OCI-M2 (cell line): ENCODE data around the gene ZNF628.

Source experiments
- DNase-seq: peaks from one replicate; lab custom pipeline; 2025; ENCODE audit not compliant: unreplicated experiment; lab: John Stamatoyannopoulos, UW

Gene ZNF628

DNA sequence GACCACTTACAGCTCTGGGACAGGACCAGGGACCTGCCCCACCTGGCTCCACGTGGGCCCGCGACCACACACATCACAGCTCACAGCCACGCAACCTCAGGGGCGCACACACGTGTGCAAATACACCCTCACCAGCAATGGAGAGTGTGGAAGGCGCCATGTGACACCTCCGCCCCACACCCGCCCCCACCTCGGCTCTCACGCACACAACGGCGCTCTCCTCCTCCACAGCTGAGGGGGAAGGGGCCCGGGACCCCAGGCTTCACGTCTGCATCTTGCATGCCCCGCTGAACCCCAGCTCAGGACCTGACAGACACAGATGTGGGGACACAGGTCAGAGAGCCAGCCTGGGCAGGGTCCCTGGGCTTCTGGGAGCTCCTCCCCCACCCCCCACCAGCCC, 26.9 kb upstream of the ZNF628 start:
- DNase-seq, result no peak

DNA sequence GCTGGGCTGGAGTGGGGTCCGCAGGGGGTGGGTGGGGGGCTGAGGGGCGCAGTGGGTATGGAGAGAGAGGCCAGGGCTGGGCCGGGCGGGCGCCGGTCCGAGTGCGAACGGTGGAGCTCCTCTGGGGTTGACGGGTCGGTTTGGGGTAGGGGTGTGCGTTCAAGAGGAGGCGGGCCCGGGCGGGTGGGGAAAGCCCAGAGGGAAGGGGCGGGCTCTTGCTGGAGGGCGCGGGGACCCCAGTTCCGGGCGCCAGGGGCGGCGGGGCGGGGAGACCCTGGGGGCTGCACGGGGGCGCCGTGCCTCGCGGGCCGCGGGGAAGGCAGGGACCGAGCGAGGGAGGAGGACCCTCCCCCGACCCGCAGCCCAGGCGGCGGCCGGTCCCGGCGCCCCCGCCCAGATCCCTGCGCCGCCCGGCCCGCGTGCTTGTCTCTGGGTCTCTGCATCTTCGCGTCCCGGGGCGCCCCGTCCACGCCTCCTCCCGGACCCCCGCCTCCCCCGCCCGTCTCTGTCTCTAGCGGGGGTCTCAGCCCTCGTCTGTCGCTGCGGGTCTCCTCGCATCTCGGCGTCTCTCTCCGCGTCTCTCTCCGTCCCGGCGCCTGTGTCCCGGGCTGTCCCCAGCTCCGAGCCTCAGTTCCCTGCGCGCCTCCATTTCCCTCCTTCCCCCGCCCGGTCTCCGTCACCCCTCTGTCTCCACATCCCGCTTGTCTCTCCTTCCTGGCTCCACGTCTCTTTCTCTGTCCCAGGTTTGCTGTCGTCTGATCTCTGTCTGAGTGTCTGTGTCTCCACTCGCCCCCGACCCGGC, 25.1 kb upstream of the ZNF628 start:
- no peak for DNase-seq

DNA sequence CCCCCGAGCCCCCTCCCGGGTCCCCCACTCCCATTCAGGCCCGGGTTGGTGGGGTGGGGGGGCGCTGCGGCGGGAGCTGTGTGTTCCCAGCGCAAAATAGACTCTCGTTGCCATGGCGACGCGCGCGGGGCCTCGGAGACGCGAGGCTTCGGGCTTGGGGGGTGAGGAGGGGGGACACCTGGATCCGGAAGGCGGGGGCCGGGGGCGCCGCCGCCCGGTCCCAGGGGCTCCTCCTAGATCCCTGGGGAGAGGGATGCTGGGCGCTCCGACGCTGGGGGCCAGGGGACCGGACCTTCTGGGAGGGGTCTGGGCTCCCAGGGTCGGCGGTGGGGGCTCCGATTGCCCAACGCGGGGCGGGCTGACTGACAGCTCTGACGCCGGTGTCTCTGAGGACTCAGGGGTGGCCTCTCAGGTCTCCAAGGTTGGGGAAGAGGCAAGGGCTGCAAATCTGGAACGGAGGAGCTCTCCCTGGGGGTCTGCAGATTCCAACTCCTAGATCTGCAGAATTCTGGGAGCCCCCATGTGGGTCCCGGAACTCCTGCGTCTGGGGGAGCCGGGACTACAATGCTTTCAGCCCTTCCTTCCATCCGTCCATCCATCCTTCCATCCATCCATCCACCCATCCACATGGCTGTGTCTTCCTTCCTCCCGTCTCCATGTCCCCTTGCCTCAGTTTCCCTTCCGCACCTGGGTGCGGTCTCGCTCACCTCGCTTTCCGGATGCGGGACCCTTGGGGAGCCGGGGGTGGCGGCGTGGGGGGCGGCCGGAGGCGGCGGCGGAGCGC, 24.3 kb upstream of the ZNF628 start:
- no peak for DNase-seq

DNA sequence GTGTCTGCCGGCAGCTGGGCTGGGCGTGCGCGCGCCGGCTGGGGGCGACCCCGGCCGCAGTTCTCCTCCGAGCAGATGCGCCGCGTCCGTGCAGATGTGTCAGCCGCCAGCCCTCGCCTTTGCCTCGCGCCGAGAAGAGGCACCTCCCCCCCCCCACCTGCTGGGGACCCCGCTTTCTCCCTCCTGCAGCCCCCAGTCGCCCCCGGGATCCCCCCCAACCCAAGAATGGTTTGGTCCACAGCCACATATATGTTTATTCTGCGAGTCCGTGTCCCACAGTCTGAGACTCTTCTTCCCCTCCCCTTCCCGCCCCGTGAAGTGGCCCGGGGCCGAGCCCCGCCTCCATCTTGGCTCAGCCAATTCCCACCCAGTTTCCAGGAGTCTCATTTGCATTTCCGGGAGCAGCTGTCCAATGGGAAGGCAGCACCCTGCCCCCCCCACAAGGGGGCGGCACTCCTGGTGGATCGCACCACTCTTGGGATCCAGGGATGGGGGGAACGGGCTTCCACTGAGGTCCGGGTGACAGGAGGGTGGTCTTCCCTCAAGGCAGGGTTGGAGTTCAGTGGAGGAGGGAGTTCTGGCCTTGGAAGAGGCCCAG, 23.6 kb upstream of the ZNF628 start:
- no peak for DNase-seq

DNA sequence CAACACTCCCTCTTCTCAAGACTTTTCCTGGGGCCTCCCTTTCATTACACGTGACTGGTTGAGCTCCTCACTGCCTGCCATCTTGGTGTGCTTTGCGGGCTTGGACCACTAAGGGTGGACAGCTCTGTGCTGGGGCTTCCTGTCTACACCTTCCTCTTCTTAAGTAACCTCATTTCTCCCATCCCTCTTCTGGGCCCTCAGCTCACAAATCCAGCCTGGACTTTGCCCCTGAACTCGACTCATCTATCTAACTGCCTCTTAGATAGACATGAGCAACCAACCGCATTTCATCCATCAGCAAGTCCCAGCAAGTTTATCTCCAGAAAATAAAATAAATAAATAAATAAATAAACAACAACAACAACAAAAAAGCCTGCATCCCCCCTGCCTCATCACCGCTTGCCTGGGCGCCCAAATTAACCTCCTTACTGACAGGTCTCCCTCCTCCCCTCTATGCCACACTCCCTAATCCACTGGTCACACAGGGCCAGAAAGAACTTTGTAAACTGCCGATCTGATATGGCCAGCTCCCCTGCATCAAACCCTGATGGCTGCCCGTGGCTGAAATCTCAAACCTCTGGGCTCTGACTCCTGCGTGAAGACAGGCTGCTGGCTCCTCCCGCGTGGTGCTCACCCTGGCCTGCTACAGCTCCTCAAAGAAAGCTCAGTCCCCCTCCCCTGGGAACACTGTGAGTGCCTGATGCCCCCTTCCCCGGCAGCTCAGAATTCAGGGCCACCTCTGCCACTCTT, 22.7 kb upstream of the ZNF628 start:
- DNase-seq, result no peak

DNA sequence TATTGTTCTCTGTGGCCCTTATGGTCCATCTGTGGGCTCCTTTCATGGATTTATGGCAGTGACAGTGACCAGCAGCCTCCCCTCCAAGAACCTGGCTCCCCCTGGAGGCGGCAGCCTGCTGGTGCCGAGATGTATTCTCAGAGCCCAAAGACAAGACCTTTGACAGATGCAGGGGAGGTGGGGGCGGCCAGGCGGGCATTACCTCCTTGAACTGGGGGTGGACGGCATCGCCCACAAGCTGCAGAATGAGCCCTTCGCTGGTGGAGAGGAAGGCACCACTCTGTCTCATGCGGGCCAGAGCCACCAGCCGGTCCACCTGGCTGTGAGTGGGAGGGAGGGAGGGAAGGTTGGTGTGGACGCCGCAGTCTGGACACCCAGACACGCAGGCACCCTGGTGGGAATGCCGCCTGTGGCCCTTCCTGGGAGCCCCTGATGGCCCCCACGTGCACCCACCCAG, 21.6 kb upstream of the ZNF628 start:
- DNase-seq, result no peak

DNA sequence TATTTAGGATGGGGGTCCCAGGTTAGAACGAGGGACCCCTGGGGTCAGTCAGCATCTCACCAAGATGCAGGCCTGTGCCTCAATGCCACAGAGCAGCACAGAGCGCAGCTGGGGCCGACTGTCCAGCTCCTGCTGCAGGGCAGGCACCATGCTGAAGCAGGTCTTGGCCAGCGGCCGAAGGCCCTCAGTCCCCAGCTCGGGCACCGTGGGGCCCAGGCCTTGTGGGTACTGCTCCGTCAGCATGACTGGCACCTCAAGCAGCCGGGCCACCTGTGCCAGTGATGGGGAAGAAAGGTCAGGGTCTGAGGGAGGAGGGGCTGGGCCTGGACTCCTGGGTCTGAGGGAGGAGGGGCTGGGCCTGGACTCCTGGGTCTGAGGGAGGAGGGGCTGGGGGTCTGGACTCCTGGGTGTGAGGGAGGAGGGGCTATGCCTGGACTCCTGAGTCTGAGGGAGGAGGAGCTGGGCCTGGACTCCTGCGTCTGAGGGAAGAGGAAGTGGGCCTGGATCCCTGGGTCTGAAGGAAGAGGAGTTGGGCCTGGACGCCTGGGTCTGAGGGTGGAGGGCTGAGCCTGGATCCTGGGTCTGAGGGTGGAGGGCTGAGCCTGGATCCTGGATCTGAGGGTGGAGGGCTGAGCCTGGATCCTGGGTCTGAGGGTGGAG, 20.7 kb upstream of the ZNF628 start:
- DNase-seq, result no peak

DNA sequence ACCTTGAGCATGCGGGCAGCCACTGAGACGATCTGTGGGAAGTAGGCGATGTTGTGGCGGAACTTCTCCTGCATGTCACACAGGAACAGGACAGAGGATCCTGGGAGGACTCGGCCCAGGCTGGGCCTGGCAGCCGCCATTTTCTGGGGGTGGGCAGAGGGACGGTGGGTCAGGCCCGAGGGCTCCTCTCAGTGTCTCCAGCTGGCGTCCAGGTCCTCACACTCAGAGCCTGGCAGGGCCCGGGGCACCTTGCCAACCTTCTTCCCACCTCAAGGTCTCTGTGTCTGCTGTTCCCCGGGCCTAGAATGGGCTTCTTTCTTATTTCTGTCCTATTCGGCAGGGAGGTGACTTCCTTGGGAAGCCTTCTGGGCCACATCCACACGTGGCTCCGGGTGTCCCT, 20.1 kb upstream of the ZNF628 start:
- no peak for DNase-seq

DNA sequence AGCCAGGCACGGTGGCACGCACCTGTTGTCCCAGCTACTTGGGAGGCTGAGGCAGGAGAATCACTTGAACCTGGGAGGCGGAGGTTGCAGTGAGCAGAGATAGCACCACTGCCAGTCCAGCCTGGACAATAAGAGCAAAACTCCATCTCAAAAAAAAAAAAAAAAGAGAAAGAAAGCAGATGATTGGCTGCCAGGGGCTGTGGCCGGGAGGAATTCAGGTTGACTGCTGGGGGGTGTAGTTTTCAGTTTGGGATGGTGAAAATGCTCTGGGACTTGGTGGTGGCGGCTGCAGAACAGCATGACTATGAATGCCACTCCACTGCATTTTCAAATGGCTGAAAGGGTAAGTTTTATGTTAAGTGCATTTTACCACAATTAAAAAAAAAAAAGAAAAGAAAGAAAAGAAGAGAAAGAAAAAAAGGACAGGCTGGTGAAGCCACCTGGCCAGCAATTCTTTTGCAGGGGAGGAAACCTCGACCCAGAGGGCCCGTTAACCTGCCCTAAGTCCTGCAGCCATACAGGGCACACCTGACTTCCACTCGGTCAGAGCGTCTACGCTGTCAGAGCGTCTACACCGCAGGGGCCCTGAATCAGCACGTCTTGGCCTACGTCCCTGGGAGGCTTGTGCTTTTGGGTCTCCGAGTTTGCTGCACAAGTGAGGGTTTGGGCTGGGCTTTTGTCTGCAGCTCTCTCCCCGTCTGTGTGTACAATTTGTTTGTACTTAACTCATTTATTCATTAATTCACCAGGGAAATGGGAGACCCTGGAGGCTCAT, 18.5 kb upstream of the ZNF628 start:
- DNase-seq, result no peak

DNA sequence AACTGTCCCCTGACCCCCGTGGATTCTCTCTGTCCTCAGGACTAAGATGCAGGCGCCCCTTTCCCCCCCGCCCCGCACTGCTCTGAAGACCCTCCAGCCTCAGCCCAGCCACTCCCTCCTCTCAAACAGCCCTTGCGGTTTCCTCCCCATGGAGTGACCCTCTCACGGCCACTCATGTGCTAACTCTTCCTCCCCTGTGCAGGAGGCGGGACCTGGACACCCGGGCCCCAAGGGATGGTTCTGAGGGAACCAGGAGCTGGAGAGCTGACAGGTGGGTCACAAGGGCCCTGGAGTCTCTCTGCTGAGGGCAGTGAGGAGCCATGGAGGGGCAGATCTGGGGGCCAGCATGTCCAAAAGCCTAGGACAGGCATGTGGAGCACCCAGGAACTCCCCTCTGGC, 16.9 kb upstream of the ZNF628 start:
- no peak for DNase-seq

DNA sequence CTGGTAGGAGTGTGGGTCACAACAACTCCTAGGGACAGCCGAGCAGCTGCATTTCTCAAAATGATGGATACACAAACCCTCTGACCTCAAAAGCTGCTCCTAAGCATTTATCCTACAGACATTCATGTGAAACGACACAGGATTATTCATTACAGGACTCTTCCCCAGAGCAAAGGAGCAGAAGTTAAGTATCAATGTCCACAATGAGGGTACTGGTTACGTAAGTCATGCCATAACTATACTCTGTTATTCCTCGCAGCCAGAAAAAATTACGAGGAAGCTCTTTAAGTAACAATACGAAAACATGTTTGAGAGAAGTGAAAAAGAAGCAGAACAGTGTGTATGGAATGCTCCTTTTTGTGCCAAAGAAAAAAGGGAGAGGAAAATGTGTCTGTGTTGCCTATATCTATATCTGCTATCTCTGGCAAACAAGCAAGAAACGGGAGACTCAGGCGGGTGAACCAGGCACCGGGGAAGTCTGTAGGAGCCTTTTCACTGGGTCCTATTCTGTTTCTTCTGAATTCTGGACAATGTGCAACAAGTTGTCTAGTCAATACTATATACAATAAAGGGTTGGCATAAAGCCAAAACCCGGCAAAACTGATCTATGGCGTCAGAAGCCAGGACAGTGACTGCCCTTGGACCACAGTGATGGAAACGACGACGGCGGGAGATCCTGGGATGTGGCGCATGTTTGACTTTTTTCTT, 16.3 kb upstream of the ZNF628 start:
- DNase-seq, result no peak

DNA sequence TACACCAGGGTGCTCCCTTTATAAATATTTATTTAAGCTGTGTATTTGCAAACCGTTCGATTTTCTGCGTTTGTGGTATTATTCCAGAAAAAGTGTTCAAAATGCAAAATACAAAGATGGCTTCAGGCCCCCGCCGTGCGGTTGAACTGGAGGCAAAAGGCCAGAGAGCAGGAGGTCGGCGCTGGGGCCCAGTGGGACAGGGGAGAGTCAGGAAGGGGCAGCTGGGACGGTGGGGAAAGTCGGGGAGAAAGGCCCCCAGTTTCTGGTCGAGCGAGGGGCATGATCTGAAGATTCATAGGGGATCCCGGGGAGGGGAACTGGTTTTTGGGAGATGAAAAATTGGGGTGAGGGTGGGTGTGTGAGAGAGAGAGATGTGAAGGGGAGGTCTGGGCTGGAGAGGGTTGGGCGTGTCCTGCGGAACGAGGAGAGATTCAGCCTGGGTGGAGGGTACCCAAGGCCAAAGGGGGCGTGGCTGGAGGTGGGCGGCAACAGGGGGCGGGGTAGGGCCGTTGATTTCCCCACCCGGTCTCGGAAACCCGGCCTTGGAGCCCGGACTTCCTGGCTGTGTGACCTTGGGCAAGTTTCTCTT, 15.7 kb upstream of the ZNF628 start:
- DNase-seq, result peak; percentile 36

DNA sequence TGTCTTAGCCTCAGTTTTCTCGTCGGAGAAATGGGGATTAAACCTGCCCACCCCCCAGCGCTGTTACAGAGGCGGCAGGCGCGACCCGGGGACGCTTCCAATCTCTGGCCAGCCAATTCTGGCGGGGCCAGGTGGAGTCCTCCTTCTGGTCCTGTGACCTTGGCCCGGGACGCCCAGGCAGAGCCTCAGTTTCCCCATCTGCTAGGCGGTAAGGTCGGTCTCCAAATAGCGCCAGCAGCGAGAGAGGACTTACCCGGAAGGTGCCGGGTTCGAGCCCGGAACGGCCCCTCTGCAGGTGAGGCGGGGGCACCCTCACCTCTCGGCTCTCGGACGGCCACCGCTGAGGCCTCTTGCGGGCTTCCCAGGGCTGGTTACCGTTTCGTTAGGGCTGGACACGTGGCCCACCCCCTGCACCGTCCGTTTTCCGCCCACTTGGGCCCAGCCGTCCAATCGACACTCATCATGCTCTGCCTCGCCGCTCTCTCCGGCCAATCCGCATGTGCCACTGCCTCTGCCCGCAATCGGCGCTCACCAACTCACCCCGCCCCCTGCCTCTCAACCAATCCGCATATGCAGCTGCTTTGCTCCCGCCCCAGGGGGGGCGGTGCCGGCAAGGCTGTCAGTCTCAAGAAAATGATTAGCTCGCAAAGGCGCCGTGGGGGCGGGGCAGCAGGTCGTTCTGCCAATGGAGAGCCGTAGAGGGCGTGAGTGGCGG, 15.0 kb upstream of the ZNF628 start, which contains the start of gene ISOC2:
Gene ISOC2 (minus strand): TSS at position 384 of the 715 bp plus-strand sequence. CDS start 5,156 bp downstream, outside the sequence.
- DNase-seq, result peak; percentile 97

DNA sequence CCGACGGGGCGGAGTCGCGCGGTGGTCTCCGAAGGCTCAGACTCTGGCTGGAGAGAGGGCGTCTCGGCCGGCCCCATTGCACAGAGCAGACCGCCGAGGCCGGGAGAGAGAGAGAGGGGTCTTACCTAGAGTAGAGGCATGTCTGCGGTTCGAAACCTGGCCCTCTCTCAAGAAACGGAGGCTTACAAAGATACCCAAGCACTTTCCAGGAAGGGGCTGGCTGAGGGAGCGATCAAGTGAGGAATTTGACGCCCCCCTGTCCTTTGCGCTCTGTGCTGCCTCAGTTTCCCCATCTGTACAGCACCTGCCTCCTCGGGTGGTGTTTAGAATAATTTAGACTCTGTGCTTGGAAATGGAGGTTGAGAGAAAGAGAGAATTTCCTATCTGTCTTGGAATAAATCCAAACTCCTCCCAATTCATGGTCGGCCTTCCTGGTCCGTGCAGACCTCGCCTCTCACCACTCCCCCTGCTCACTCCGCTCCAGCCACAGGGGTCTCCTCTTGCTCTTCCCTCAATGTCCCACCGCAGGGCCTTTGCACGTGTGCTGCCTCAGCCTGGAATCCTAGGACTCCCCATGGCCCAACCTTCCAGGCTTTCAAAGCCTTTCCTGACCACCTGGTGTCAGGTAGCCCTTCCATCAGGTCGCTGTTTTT, 14.3 kb upstream of the ZNF628 start:
- DNase-seq, result no peak

DNA sequence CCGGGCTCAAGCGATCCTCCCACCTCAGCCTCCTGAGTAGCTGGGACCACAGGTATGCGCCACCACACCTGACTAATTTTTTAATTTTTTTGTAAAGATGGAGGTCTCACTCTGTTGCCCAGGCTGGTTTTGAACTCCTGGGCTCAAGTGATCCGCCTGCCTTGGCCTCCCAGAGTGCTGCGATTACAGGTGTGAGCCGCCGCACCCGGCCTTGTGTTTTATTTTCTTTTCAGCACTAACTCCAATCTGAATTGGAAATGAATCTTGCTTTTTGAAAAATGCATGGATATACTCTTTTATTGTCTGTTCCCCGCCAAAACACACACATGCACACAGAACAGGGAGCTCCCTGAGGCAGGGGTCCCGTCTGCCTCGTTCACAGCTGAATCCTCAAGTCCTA, 13.7 kb upstream of the ZNF628 start:
- no peak for DNase-seq

DNA sequence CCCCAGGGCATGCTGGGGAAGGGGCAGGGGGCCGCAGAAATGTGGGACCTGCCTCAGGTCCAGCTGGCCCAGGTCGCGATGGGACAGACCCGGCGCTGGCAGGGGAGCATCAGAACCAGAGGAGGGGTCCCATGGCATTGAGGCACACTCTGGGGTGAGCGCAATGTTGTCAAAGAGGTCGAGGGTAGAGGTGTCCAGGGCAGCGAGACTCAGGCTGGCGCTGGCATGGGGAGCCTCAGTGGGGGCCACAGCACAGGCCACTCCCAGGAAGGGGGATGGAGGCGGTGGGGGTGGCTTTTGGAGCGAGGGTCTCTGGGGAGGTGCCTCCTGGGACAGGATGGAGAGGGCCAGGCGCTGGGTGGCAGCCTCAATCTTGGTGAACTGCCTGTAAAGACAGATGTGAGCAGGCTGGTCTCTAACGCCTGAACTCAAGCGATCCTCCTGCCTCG, 12.8 kb upstream of the ZNF628 start:
- no peak for DNase-seq

DNA sequence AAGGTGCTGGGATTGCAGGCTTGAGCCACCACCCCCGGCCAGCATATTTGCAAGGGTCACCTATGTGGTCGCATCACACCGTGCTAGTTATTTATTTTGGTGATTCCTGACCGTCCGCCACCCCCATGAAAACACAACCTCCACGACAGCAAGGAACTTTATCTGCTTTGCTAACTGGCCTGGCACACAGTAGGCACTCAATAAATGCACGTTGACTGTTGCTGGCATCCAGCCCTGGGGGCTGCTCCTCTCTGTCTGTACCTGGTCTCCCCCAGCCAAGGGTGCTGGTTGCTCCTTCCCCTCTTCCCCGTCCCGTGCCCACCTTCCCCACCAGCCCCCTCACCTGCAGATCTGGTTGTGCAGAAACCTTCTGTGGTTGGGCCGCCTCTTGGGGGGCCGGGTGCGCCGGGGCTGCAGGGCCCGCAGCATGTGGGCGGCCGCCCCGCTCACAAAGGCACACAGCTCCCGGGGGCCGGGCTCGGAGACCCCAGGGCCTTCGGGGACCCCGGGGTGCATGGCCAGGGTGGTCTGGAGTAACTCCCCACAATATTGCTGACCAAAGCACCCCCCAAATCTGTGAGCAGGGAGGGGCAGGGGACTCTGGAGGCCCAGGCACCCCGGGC, 12.3 kb upstream of the ZNF628 start:
- no peak for DNase-seq
